Right atrium auricular region (tissue), 2 donors: ENCODE data around the gene RBM45. TPM values are rescaled to one million over a fixed set of nuclear protein-coding genes. Genes with fewer than 3 reads are reported as not detected.
"Not testable (repeated sequence)": the region's sequence is repeated elsewhere in the genome, so short reads cannot be mapped to it uniquely, and the experiment has no call there.

Source experiments
- DNase-seq: peaks from one replicate; pipeline ENCODE4 v3.0.0-alpha.2; 2019; ENCODE audit warnings: low spot score
- H3K27ac ChIP-seq, 2 donors: fragments of 200-600 bp; sonication (generic); 1 replicate in 1 of 2; 2 replicates in 1 of 2; pipeline ENCODE4 v1.5.1; 2016 to 2019
- H3K27me3 ChIP-seq, 2 donors: fragments of 200-600 bp; sonication (generic); one replicate each; pipeline versions ENCODE4 v1.5.1 to v1.6.0; 2017 to 2019
- H3K36me3 ChIP-seq: fragments of 200-600 bp; sonication (generic); one replicate; pipeline ENCODE4 v1.5.1; 2016
- H3K4me1 ChIP-seq, 2 donors: fragments of 200-600 bp; sonication (generic); one replicate each; pipeline versions ENCODE4 v1.5.1 to v1.6.0; 2017 to 2019
- H3K4me3 ChIP-seq, 2 donors: fragments of 200-600 bp; sonication (generic); 1 replicate in 1 of 2; 2 replicates in 1 of 2; pipeline ENCODE4 v1.5.1; 2017 to 2019; ENCODE audit warnings: mild to moderate bottlenecking in 1 of 2, moderate library complexity in 1 of 2
- H3K9me3 ChIP-seq, 2 donors: fragments of 200-600 bp; sonication (generic); one replicate each; pipeline ENCODE4 v1.5.1; 2019
- total RNA-seq, 2 donors: library from RNA; depleted of rRNA; stranded (reverse); fragments of >200 nt; gene quantifications; one replicate each; pipeline ENCODE4 v1.1.0, GENCODE V29; 2016
- TF ChIP-seq, protein P1 (sequence below), 2 donors: fragments of 200-600 bp; sonication (generic); IDR thresholded peaks; one replicate each; pipeline ENCODE4 v1.5.1; 2019; ENCODE audit warnings: antibody characterized with exemption in 2 of 2

The RBM45 gene
- total RNA-seq, 2 donors from 2014 or later = 4.1 to 8.5 TPM

DNA sequence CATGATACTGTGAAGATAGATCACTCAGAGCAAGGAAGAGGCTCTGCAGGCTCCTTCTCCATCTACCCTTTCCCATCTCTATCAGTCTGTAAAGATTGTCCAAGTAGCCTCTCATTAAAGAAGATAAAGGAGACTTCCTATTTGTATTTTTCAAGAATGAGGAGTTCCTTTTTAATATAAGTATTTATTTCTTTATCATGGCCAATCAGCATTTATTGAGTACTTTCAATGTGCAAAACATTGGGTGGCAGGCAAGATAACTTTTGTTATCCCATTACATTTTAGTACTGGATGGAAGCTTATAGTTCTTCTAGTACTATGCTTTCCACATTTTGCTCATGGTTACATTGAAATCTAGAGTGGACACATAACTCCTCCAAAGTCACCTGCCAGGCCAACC, 36.1 kb upstream of the RBM45 start:
- no peak for DNase-seq
- Histone ChIP-seq H3K4me3 (no peak overlapping the region), H3K27ac (no peak overlapping the region), H3K36me3 (no peaks in the 10 kb centered on the region), H3K27me3 (no peaks in the 10 kb centered on the region), H3K4me1 (peaks cover 0 to 13% of the 10 kb centered on the region in 2 donors), H3K9me3 (peaks cover 0 to 7% of the 10 kb centered on the region in 2 donors)
- TF ChIP-seq, protein P1, sequence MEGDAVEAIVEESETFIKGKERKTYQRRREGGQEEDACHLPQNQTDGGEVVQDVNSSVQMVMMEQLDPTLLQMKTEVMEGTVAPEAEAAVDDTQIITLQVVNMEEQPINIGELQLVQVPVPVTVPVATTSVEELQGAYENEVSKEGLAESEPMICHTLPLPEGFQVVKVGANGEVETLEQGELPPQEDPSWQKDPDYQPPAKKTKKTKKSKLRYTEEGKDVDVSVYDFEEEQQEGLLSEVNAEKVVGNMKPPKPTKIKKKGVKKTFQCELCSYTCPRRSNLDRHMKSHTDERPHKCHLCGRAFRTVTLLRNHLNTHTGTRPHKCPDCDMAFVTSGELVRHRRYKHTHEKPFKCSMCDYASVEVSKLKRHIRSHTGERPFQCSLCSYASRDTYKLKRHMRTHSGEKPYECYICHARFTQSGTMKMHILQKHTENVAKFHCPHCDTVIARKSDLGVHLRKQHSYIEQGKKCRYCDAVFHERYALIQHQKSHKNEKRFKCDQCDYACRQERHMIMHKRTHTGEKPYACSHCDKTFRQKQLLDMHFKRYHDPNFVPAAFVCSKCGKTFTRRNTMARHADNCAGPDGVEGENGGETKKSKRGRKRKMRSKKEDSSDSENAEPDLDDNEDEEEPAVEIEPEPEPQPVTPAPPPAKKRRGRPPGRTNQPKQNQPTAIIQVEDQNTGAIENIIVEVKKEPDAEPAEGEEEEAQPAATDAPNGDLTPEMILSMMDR (IDR thresholded peaks at IDR 0.05) = no peak

DNA sequence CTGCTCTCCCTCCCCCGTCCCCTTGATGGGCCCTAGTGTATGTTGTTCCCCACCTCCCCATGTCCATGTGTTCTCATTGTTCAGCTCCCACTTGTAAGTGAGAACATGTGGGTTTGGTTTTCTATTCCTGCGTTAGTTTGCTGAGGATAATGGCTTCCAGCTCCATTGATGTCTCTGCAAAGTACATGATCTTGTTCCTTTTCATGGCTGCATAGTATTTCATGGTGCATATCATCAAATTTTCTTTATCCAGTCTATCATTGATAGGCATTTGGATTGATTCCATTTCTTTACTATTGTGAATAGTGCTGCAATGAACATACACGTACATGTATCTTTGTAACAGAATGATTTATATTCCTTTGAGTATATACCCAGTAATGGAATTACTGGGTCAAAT, 33.0 kb upstream of the RBM45 start:
- H3K36me3 ChIP-seq, H3K9me3 ChIP-seq, H3K27ac ChIP-seq, DNase-seq, H3K4me3 ChIP-seq, H3K27me3 ChIP-seq, H3K4me1 ChIP-seq: not testable (repeated sequence)

GRCh38 chr2:178082408-178083045, 29.7 kb upstream of the RBM45 start:
- DNase-seq = no peak
- TF ChIP-seq, protein P1 (IDR thresholded peaks at IDR 0.05) = no peak
- no peaks in the 10 kb centered on the region for H3K36me3 ChIP-seq
- peaks cover 0 to 7% of the 10 kb centered on the region in 2 donors for H3K9me3 ChIP-seq
- H3K27ac ChIP-seq = no peak overlapping the region
- H3K4me1 ChIP-seq = no peaks in the 10 kb centered on the region
- H3K27me3 ChIP-seq = no peaks in the 10 kb centered on the region
- no peak overlapping the region for H3K4me3 ChIP-seq

DNA sequence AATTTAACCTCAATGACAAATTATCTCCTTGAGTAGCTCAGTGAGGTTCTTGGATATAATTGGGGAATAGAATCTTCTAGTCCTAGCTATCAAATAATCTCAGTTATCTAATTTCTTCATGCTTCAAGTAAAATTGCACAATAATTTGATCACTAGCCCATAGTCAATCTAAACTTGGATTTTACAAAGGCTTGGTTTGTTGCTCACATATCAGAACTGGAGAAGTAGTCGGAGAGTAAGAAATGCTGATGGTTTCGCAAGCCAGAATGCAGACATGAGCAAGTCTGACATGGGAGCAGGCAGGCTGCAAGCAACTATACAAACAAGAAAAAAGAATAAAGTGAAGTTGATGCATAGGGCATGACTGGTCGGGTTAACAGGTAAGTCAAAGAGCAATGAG, 28.0 kb upstream of the RBM45 start:
- Histone ChIP-seq H3K27ac (no peak overlapping the region), H3K9me3 (peaks cover 0 to 3% of the 10 kb centered on the region in 2 donors), H3K4me3 (no peak overlapping the region), H3K36me3 (no peaks in the 10 kb centered on the region), H3K27me3 (no peaks in the 10 kb centered on the region), H3K4me1 (no peaks in the 10 kb centered on the region)
- DNase-seq = no peak
- TF ChIP-seq, protein P1 (IDR thresholded peaks at IDR 0.05) = no peak

GRCh38 chr2:178088774-178089270, 23.4 kb upstream of the RBM45 start:
- H3K4me3 ChIP-seq = no peak overlapping the region
- TF ChIP-seq, protein P1 (IDR thresholded peaks at IDR 0.05) = no peak
- H3K4me1 ChIP-seq = no peaks in the 10 kb centered on the region
- no peak overlapping the region for H3K27ac ChIP-seq
- no peaks in the 10 kb centered on the region for H3K36me3 ChIP-seq
- no peaks in the 10 kb centered on the region for H3K27me3 ChIP-seq
- no peak for DNase-seq
- H3K9me3 ChIP-seq = no peaks in the 10 kb centered on the region

- Histone ChIP-seq H3K9me3 (no peaks in the 10 kb centered on the region), H3K4me1 (no peaks in the 10 kb centered on the region), H3K27ac (no peak overlapping the region), H3K4me3 (no peak overlapping the region), H3K36me3 (no peaks in the 10 kb centered on the region), H3K27me3 (no peaks in the 10 kb centered on the region)
- DNase-seq = no peak
- TF ChIP-seq, protein P1 (IDR thresholded peaks at IDR 0.05) = no peak
Observed at GRCh38 chr2:178093471-178093870, 18.8 kb upstream of the RBM45 start.
